Panc1 (cell line): ENCODE measurements around the gene ROMO1. TPM values are rescaled to one million over a fixed set of nuclear protein-coding genes. Genes with fewer than 3 reads are reported as not detected.

Experiments used
- ATAC-seq: fragments of 200-7000 bp; cut with Tn5 transposase; 2 replicates; pipeline ENCODE4 v1.9.1; 2020; ENCODE audit warnings: mild to moderate bottlenecking, moderate library complexity
- BruUV-seq: library from RNA; stranded (reverse); fragments of 400-500 nt; replicated peaks from 2 replicates; lab custom pipeline; 2021; lab: Mats Ljungman, UMichigan
- CTCF ChIA-PET: fragments of 300-600 bp; sonication (Branson Sonifier 250); formaldehyde crosslinking; loops from one replicate; lab custom pipeline; 2022; ENCODE audit warnings: antibody characterized with exemption; lab: Charles Lee
- POLR2A ChIA-PET: fragments of 300-600 bp; sonication (Branson Sonifier 250); formaldehyde crosslinking; loops from one replicate; lab custom pipeline; 2022; ENCODE audit warnings: antibody characterized with exemption; lab: Charles Lee
- DNase-seq: peaks from one replicate; pipeline ENCODE4 v3.0.0-alpha.2; 2010; ENCODE audit warnings: low read depth, low spot score
- H3K27ac ChIP-seq: 2 replicates; pipeline ENCODE4 v1.5.1; 2011; ENCODE audit warnings: mild to moderate bottlenecking, low read length, inconsistent platforms
- H3K27me3 ChIP-seq: fragments of 200-500 bp; sonication (Bioruptor generic); 2 replicates; pipeline ENCODE4 v1.6.0; 2014; ENCODE audit warnings: low read length, inconsistent platforms; ENCODE audit not compliant: control insufficient read depth, insufficient read depth
- H3K36me3 ChIP-seq: fragments of 200-500 bp; sonication (Bioruptor generic); 2 replicates; pipeline ENCODE4 v1.5.1; 2014; ENCODE audit warnings: inconsistent platforms, mild to moderate bottlenecking, low read length, moderate library complexity; ENCODE audit not compliant: control insufficient read depth, insufficient read depth
- H3K4me1 ChIP-seq: 2 replicates; pipeline ENCODE4 v1.5.1; 2011; ENCODE audit warnings: inconsistent platforms, mild to moderate bottlenecking, low read length, moderate library complexity; ENCODE audit not compliant: control insufficient read depth, insufficient read depth
- H3K4me3 ChIP-seq, 2 experiments: 2 replicates each; pipeline ENCODE4 v1.5.1; 2011 to 2012; ENCODE audit warnings: low read depth in 2 of 2, low read length in 2 of 2, mild to moderate bottlenecking in 2 of 2, inconsistent platforms in 1 of 2, moderate library complexity in 1 of 2
- H3K9me3 ChIP-seq: fragments of 200-500 bp; sonication (Bioruptor generic); 2 replicates; pipeline ENCODE4 v1.5.1; 2014; ENCODE audit warnings: low read depth, mild to moderate bottlenecking, inconsistent platforms, low read length, moderate library complexity; ENCODE audit not compliant: control insufficient read depth, insufficient read depth
- POLR2AphosphoS5 ChIP-seq: IDR thresholded peaks from 2 replicates; pipeline ENCODE4 v1.6.1; 2012; ENCODE audit warnings: mild to moderate bottlenecking, low read depth, low read length, moderate library complexity
- SIN3A ChIP-seq: IDR thresholded peaks from 2 replicates; pipeline ENCODE4 v1.6.1; 2012; ENCODE audit warnings: low read depth, mild to moderate bottlenecking, low read length, moderate library complexity, borderline replicate concordance; ENCODE audit not compliant: insufficient read depth
- TCF7L2 ChIP-seq: IDR thresholded peaks from 2 replicates; pipeline ENCODE4 v1.6.1; 2011; ENCODE audit warnings: mild to moderate bottlenecking, low read depth, low read length, inconsistent platforms
- in situ Hi-C: cut with HindIII; loops from 2 replicates; pipeline ENCODE4 v1.10.0; 2016; ENCODE audit warnings: low sequenced_read_pairs, low pct_unique_long_range_greater_than_20kb
- intact Hi-C: fragments of 100-400 bp; cut with micrococcal nuclease; formaldehyde crosslinking; loops from one replicate; pipeline ENCODE4 v1.10.0; 2022; ENCODE audit not compliant: unreplicated experiment
- total RNA-seq: library from RNA; stranded (reverse); gene quantifications from one replicate; pipeline ENCODE4 v1.2.1, GENCODE V29; 2021; ENCODE audit not compliant: unreplicated experiment
- TF ChIP-seq, protein P1 (sequence below): fragments of 450-650 bp; IDR thresholded peaks from 2 replicates; pipeline ENCODE4 v1.5.1; 2017; ENCODE audit warnings: mild to moderate bottlenecking
- TF ChIP-seq, protein P2 (sequence below), 2 experiments: IDR thresholded peaks; 2 replicates each; pipeline ENCODE4 v1.6.1; 2011 to 2012; ENCODE audit warnings: low read depth in 2 of 2, control low read depth in 1 of 2, low read length in 1 of 2, mild to moderate bottlenecking in 1 of 2, moderate library complexity in 1 of 2; ENCODE audit not compliant: insufficient read depth in 1 of 2

ROMO1 gene
- total RNA-seq, 1 experiment from 2014 or later = 319 TPM

DNA sequence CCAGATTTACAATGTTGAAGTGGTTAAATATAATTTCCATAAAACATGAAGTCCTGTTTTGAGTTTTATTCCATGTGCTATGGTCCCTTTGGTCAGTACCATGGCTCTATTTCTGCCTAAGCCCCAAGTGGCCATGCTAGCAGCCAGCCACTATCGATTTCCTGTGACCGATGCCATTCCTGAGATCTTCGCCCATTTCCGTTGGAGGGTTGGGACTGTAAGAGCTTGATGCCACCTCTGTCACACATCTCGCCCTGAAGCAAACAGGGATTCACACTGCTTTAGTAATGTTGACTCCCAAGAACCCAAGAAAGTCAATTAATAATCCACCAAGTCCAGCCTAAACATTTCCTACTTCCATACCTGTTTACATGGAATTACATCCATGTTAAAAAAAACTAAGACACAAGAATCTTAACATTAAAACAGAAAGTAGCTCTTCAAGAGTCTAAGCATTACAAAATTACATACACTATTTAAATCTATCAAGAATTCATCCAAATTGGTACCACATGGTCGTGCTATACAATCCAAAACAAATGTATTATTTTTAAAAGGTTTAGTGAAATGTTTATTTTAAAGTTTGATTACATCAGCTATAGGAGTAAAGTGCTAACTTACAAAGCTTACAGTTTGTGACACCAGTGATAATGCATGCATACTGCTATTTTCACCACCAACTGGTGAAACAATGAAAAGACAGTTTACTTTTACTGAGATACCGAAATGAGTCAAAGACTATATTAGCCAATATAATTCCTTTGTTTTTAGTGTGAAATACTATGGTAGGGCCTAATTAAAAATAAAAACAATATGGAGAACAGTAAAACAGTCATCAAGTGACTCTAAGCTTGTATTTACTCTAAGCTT lies 40.3 kb downstream of the ROMO1 start:
- BruUV-seq = no TSS peak
- no peaks in the 10 kb centered on the region for H3K9me3 ChIP-seq
- TF ChIP-seq, protein P1, sequence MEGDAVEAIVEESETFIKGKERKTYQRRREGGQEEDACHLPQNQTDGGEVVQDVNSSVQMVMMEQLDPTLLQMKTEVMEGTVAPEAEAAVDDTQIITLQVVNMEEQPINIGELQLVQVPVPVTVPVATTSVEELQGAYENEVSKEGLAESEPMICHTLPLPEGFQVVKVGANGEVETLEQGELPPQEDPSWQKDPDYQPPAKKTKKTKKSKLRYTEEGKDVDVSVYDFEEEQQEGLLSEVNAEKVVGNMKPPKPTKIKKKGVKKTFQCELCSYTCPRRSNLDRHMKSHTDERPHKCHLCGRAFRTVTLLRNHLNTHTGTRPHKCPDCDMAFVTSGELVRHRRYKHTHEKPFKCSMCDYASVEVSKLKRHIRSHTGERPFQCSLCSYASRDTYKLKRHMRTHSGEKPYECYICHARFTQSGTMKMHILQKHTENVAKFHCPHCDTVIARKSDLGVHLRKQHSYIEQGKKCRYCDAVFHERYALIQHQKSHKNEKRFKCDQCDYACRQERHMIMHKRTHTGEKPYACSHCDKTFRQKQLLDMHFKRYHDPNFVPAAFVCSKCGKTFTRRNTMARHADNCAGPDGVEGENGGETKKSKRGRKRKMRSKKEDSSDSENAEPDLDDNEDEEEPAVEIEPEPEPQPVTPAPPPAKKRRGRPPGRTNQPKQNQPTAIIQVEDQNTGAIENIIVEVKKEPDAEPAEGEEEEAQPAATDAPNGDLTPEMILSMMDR = no peak; the same call in 1 of the 2 replicates
- TF ChIP-seq TCF7L2 (no peak), SIN3A (no peak), POLR2AphosphoS5 (no peak)
- TF ChIP-seq, protein P2, sequence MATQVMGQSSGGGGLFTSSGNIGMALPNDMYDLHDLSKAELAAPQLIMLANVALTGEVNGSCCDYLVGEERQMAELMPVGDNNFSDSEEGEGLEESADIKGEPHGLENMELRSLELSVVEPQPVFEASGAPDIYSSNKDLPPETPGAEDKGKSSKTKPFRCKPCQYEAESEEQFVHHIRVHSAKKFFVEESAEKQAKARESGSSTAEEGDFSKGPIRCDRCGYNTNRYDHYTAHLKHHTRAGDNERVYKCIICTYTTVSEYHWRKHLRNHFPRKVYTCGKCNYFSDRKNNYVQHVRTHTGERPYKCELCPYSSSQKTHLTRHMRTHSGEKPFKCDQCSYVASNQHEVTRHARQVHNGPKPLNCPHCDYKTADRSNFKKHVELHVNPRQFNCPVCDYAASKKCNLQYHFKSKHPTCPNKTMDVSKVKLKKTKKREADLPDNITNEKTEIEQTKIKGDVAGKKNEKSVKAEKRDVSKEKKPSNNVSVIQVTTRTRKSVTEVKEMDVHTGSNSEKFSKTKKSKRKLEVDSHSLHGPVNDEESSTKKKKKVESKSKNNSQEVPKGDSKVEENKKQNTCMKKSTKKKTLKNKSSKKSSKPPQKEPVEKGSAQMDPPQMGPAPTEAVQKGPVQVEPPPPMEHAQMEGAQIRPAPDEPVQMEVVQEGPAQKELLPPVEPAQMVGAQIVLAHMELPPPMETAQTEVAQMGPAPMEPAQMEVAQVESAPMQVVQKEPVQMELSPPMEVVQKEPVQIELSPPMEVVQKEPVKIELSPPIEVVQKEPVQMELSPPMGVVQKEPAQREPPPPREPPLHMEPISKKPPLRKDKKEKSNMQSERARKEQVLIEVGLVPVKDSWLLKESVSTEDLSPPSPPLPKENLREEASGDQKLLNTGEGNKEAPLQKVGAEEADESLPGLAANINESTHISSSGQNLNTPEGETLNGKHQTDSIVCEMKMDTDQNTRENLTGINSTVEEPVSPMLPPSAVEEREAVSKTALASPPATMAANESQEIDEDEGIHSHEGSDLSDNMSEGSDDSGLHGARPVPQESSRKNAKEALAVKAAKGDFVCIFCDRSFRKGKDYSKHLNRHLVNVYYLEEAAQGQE (IDR thresholded peaks at IDR 0.05; ENCODE audit: insufficient read depth in 1 of 2, low read depth in 2 of 2, low read length in 1 of 2) = no peak
- H3K4me3 ChIP-seq = peak overlapping the region; percentile 76 to 90
- ChIA-PET CTCF (no interaction called here), POLR2A (interaction anchor here (0.6 to 1.3 kb wide), 2 partner anchors 33 to 184 kb away, joined by 3 to 6 read pairs; partner anchors contain the start of gene PHF20)
- H3K36me3 ChIP-seq = peaks cover 56% of the 10 kb centered on the region
- in situ Hi-C loops (no loop called here), intact Hi-C loops (loop anchor here (5.0 kb wide), 1 partner anchor 143 kb away; no protein-coding TSS in a partner anchor)
- DNase-seq = no peak
- peaks cover 29% of the 10 kb centered on the region for H3K4me1 ChIP-seq
- no peak for ATAC-seq
- H3K27ac ChIP-seq = peak overlapping the region; percentile 91
- H3K27me3 ChIP-seq = no peaks in the 10 kb centered on the region

DNA sequence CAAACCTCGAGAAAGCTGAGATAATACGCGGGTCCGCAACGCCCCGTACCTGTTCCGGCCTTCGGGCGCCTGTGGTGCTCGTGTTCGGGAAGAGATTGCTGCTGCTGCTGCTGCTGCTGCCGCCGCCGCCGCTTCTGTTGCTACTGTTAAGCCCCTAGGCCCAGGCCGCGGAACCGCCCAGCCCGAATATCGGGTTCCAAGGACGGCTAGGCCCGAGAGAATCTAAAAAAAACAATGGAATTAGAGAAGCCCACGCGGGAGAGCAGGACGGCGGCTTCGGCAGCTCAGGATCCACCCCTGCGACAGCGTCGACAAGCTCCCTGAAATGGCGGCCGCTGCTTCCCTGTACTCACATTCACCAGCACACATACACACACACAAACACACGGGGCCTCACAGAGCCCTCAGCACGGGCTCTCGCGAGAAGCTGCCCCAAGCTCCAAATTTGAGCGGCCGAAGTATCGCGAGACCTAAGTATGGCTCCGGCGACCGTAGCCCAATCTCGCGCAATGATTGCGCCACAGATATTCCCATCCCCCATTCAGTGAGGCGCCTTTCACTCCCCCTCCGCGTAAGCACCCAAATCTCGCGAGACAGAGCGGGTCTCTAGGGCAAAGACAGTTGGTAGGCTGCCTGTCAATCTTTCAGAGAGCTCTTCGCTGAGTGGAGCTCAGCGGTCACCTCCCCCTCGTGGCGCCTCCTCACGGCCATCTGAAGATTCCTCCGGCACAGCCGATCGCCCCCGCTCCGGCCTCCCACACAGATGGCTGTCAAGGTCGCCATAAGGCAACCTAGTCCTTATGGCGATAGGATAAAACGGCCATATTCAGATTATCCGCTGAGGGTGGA lies 42.9 kb downstream of the ROMO1 start, which contains the start of gene RBM39:
Gene RBM39 (minus strand): TSS at position 369 of the 849 bp plus-strand sequence. CDS start 1,386 bp downstream, outside the sequence.
- Histone ChIP-seq H3K27me3 (no peaks in the 10 kb centered on the region), H3K9me3 (no peaks in the 10 kb centered on the region), H3K27ac (peak within 1 kb of the TSS; percentile 100), H3K4me1 (peaks cover 21% of the 10 kb centered on the region), H3K36me3 (peaks cover 36% of the 10 kb centered on the region), H3K4me3 (peak within 1 kb of the TSS; percentile 90 to 91)
- CTCF ChIA-PET = interaction anchor here (0.5 to 1.4 kb wide), 3 partner anchors 63 to 142 kb away, joined by 3 to 11 read pairs (median 3); no protein-coding TSS in a partner anchor
- TF ChIP-seq POLR2AphosphoS5 = peak; percentile 92
- TF ChIP-seq TCF7L2 = peak; percentile 86
- TF ChIP-seq, protein P1 = no peak
- TF ChIP-seq, protein P2 (IDR thresholded peaks at IDR 0.05; ENCODE audit: insufficient read depth in 1 of 2, low read depth in 2 of 2, low read length in 1 of 2) = no peak; a peak in 1 of 4 replicates
- TF ChIP-seq SIN3A = peak; percentile 97
- intact Hi-C loops (loop anchor here (5.0 kb wide), 1 partner anchor 140 kb away; no protein-coding TSS in a partner anchor), in situ Hi-C loops (no loop called here)
- DNase-seq (peak; percentile 100), ATAC-seq (peak; percentile 95)
- no TSS peak for BruUV-seq
- POLR2A ChIA-PET = interaction anchor here (0.5 to 1.8 kb wide), 12 partner anchors 9 to 212 kb away, joined by 3 to 34 read pairs (median 4); partner anchors contain the start of genes PHF20 and SCAND1
